H9 (cell line): ENCODE data around the gene MOB4. TPM values are rescaled to one million over a fixed set of nuclear protein-coding genes. Genes with fewer than 3 reads are reported as not detected.

ENCODE experiments used
- DNase-seq: peaks from one replicate; pipeline ENCODE4 v3.0.0-alpha.2; 2017
- H2AFZ ChIP-seq: one replicate; pipeline ENCODE4 v1.6.1; 2013; ENCODE audit warnings: mild to moderate bottlenecking, low read length, control low read depth, moderate library complexity
- H2AK5ac ChIP-seq: 2 replicates; pipeline ENCODE4 v1.6.1; 2013; ENCODE audit warnings: low read length, control low read depth, mixed read lengths; ENCODE audit not compliant: insufficient read length
- H2BK120ac ChIP-seq: one replicate; pipeline ENCODE4 v1.6.1; 2013; ENCODE audit warnings: low read depth, mild to moderate bottlenecking, low read length, control low read depth, inconsistent platforms; ENCODE audit not compliant: poor library complexity, severe bottlenecking
- H2BK12ac ChIP-seq: 2 replicates; pipeline ENCODE4 v1.6.1; 2013; ENCODE audit warnings: low read length, control low read depth, mixed read lengths, low read depth; ENCODE audit not compliant: insufficient read length
- H2BK15ac ChIP-seq: 2 replicates; pipeline ENCODE4 v1.6.1; 2013; ENCODE audit warnings: low read depth, low read length, control low read depth
- H2BK20ac ChIP-seq: one replicate; pipeline ENCODE4 v1.6.1; 2013; ENCODE audit warnings: low read depth, mild to moderate bottlenecking, low read length, control low read depth, inconsistent platforms; ENCODE audit not compliant: poor library complexity, severe bottlenecking
- H2BK5ac ChIP-seq: 2 replicates; pipeline ENCODE4 v1.6.1; 2013; ENCODE audit warnings: low read length, control low read depth, mixed read lengths; ENCODE audit not compliant: insufficient read length
- H3K14ac ChIP-seq: 2 replicates; pipeline ENCODE4 v1.6.1; 2013; ENCODE audit warnings: low read length, control low read depth; ENCODE audit not compliant: insufficient read depth
- H3K18ac ChIP-seq: 2 replicates; pipeline ENCODE4 v1.6.1; 2013; ENCODE audit warnings: low read depth, mild to moderate bottlenecking, mixed read lengths, low read length, control low read depth; ENCODE audit not compliant: insufficient read length
- H3K23ac ChIP-seq: 2 replicates; pipeline ENCODE4 v1.6.1; 2013; ENCODE audit warnings: low read length, control low read depth, mixed read lengths, low read depth; ENCODE audit not compliant: insufficient read length
- H3K23me2 ChIP-seq: 2 replicates; pipeline ENCODE4 v1.6.1; 2013; ENCODE audit warnings: low read depth, mild to moderate bottlenecking, mixed read lengths, low read length, control low read depth; ENCODE audit not compliant: insufficient read length, poor library complexity, severe bottlenecking
- H3K27ac ChIP-seq: 2 replicates; pipeline ENCODE4 v1.5.1; 2013; ENCODE audit warnings: low read length, control low read depth, mixed read lengths, low read depth; ENCODE audit not compliant: insufficient read length
- H3K27me3 ChIP-seq: 2 replicates; pipeline ENCODE4 v1.6.1; 2013; ENCODE audit warnings: low read length, control low read depth, inconsistent platforms; ENCODE audit not compliant: insufficient read depth
- H3K4ac ChIP-seq: 2 replicates; pipeline ENCODE4 v1.6.1; 2013; ENCODE audit warnings: low read depth, mild to moderate bottlenecking, control low read depth, inconsistent platforms, low read length, moderate library complexity
- H3K4me1 ChIP-seq: 2 replicates; pipeline ENCODE4 v1.6.1; 2013; ENCODE audit warnings: low read length, control low read depth, inconsistent platforms; ENCODE audit not compliant: insufficient read depth
- H3K4me2 ChIP-seq: 2 replicates; pipeline ENCODE4 v1.6.1; 2013; ENCODE audit warnings: low read length, control low read depth, mixed read lengths; ENCODE audit not compliant: insufficient read length, insufficient read depth
- H3K56ac ChIP-seq: 2 replicates; pipeline ENCODE4 v1.6.1; 2013; ENCODE audit warnings: low read depth, mild to moderate bottlenecking, mixed read lengths, low read length, control low read depth; ENCODE audit not compliant: insufficient read length
- H3K79me1 ChIP-seq: 2 replicates; pipeline ENCODE4 v1.6.1; 2013; ENCODE audit warnings: low read depth, mild to moderate bottlenecking, moderate library complexity, low read length, control low read depth, inconsistent platforms; ENCODE audit not compliant: insufficient read depth, poor library complexity, severe bottlenecking
- H3K79me2 ChIP-seq: 2 replicates; pipeline ENCODE4 v1.6.1; 2013; ENCODE audit warnings: low read length, control low read depth, inconsistent platforms; ENCODE audit not compliant: insufficient read depth
- H3K9ac ChIP-seq: 2 replicates; pipeline ENCODE4 v1.6.1; 2013; ENCODE audit warnings: low read length, control low read depth, mixed read lengths; ENCODE audit not compliant: insufficient read length; ENCODE audit errors: extremely low read depth
- H3K9me3 ChIP-seq: one replicate; pipeline ENCODE4 v1.6.1; 2013; ENCODE audit warnings: low read depth, low read length, inconsistent platforms; ENCODE audit not compliant: control insufficient read depth
- H3T11ph ChIP-seq: one replicate; pipeline ENCODE4 v1.6.1; 2013; ENCODE audit warnings: mild to moderate bottlenecking, low read length, control low read depth, inconsistent platforms
- H4K20me1 ChIP-seq: one replicate; pipeline ENCODE4 v1.6.1; 2013; ENCODE audit not compliant: control insufficient read depth, insufficient read length, insufficient read depth
- H4K5ac ChIP-seq: 2 replicates; pipeline ENCODE4 v1.6.1; 2013; ENCODE audit warnings: low read depth, mild to moderate bottlenecking, mixed read lengths, low read length, control low read depth; ENCODE audit not compliant: insufficient read length
- H4K8ac ChIP-seq: replicated peaks from 2 replicates; pipeline ENCODE4 v1.6.1; 2013; ENCODE audit warnings: low read length, control low read depth, mixed read lengths, low read depth; ENCODE audit not compliant: insufficient read length
- H4K91ac ChIP-seq: 2 replicates; pipeline ENCODE4 v1.6.1; 2013; ENCODE audit warnings: low read depth, mild to moderate bottlenecking, moderate library complexity, mixed read lengths, low read length, control low read depth; ENCODE audit not compliant: insufficient read length
- H3K27ac Mint-ChIP-seq, 3 experiments: 2 replicates in 2 of 3; 3 replicates in 1 of 3; pipeline ENCODE4 v1.8.0; 2020 to 2021; ENCODE audit warnings: mixed read lengths in 3 of 3, mild to moderate bottlenecking in 1 of 3, moderate library complexity in 1 of 3
- H3K27me3 Mint-ChIP-seq: 2 replicates; pipeline ENCODE4 v1.8.0; 2021; ENCODE audit warnings: low read depth, mild to moderate bottlenecking, moderate library complexity, mixed read lengths
- H3K36me3 Mint-ChIP-seq, 3 experiments: 2 replicates in 2 of 3; 3 replicates in 1 of 3; pipeline ENCODE4 v1.8.0; 2020 to 2021; ENCODE audit warnings: low read depth in 3 of 3, mixed read lengths in 3 of 3; ENCODE audit not compliant: insufficient read depth in 1 of 3
- H3K4me1 Mint-ChIP-seq, 2 experiments: 2 replicates each; pipeline ENCODE4 v1.8.0; 2020; ENCODE audit warnings: mixed read lengths in 2 of 2
- H3K4me3 Mint-ChIP-seq, 2 experiments: 2 replicates in 1 of 2; 3 replicates in 1 of 2; pipeline ENCODE4 v1.8.0; 2020 to 2021; ENCODE audit warnings: mild to moderate bottlenecking in 2 of 2, mixed read lengths in 2 of 2, moderate library complexity in 1 of 2
- H3K9me3 Mint-ChIP-seq, 2 experiments: 2 replicates in 1 of 2; 3 replicates in 1 of 2; pipeline ENCODE4 v1.8.0; 2020; ENCODE audit warnings: mild to moderate bottlenecking in 2 of 2, mixed read lengths in 2 of 2, moderate library complexity in 1 of 2
- CTCF ChIP-seq: fragments of 200-600 bp; sonication (generic); conservative IDR thresholded peaks from 3 replicates; pipeline ENCODE4 v1.8.0; 2021; ENCODE audit warnings: antibody characterized with exemption, mild to moderate bottlenecking
- WGBS: extraction: QIAGEN DNeasy Blood & Tissue Kit; methylation state at CpG from one replicate; pipeline ENCODE4 v1.1.7; 2013; ENCODE audit warnings: missing lambda C conversion rate, low lambda C conversion rate, mixed read lengths; ENCODE audit not compliant: insufficient read length; ENCODE audit errors: extremely low coverage; 5-methylcytosine and 5-hydroxymethylcytosine counted together
- total RNA-seq: library from RNA; stranded (reverse); gene quantifications from 2 replicates; pipeline ENCODE4 v1.2.1, GENCODE V29; 2021

Gene MOB4
- total RNA-seq, 1 experiment from 2014 or later = 57.6 TPM

- no peak overlapping the region for H3K27ac Mint-ChIP-seq
- no peak overlapping the region for H2BK120ac ChIP-seq
- H2BK20ac ChIP-seq = no peak overlapping the region
- no peak overlapping the region for H3K18ac ChIP-seq
- no peak overlapping the region for H4K8ac ChIP-seq
- no peak overlapping the region for H3K4ac ChIP-seq
- H3K79me1 ChIP-seq = no peaks in the 10 kb centered on the region
- H3K23ac ChIP-seq = no peak overlapping the region
- no peak overlapping the region for H2BK15ac ChIP-seq
- H3K56ac ChIP-seq = no peak overlapping the region
- H3K14ac ChIP-seq = no peak overlapping the region
- no peak for DNase-seq
- no CpG with 5 or more reads among the region's 2 CpGs for WGBS
- TF ChIP-seq CTCF = no peak
- peak overlapping the region; percentile 85 to 92 for H3K4me3 Mint-ChIP-seq
- H2BK5ac ChIP-seq = no peak overlapping the region
- H3K23me2 ChIP-seq = peaks cover 7% of the 10 kb centered on the region
- H3T11ph ChIP-seq = no peak overlapping the region
- H3K27ac ChIP-seq = no peak overlapping the region
- no peak overlapping the region for H2BK12ac ChIP-seq
- H4K91ac ChIP-seq = no peak overlapping the region
- no peaks in the 10 kb centered on the region for H3K9me3 ChIP-seq
- H4K5ac ChIP-seq = no peak overlapping the region
- peak overlapping the region; percentile 63 for H3K4me2 ChIP-seq
- peaks cover 20% of the 10 kb centered on the region; the same call in 1 of the 2 replicates for H3K79me2 ChIP-seq
- no peak overlapping the region for H2AFZ ChIP-seq
- peaks cover 12 to 23% (median 18%) of the 10 kb centered on the region in 3 experiments for H3K36me3 Mint-ChIP-seq
- no peaks in the 10 kb centered on the region; the same call in 1 of the 2 replicates for H3K27me3 Mint-ChIP-seq
- no peak overlapping the region for H3K9ac ChIP-seq
- H4K20me1 ChIP-seq = no peaks in the 10 kb centered on the region
- H3K27me3 ChIP-seq = no peaks in the 10 kb centered on the region
- no peak overlapping the region for H2AK5ac ChIP-seq
- H3K9me3 Mint-ChIP-seq = peaks cover 5 to 10% of the 10 kb centered on the region in 2 experiments
- peaks cover 25 to 39% of the 10 kb centered on the region in 2 experiments for H3K4me1 Mint-ChIP-seq
- H3K4me1 ChIP-seq = 0 out of 2 replicates have a peak, but pooled peaks cover 3% of the 10 kb centered on the region
These were observed 1.3 kb downstream of the MOB4 start for GRCh38 chr2:197517150-197517549.
